HG03457 (cell line): ENCODE results near the gene PPAT.
A peak's percentile ranks its signal among the peaks of the same experiment; 100 is the strongest.

ENCODE experiments used
- ATAC-seq: cut with Tn5 transposase; IDR thresholded peaks from one replicate; pipeline ENCODE4 v1.9.1; 2021; ENCODE audit warnings: moderate number of reproducible peaks; ENCODE audit not compliant: unreplicated experiment

PPAT gene

GRCh38 chr4:56434599-56435139, 746 bp downstream of the PPAT start:
- ATAC-seq: peak; percentile 12

- ATAC-seq: no peak
Observed at GRCh38 chr4:56433280-56433679, 2.1 kb downstream of the PPAT start.

- no peak for ATAC-seq
Observed at GRCh38 chr4:56430203-56430602, 5.2 kb downstream of the PPAT start.

- ATAC-seq: no peak
Observed at GRCh38 chr4:56427179-56427578, 8.2 kb downstream of the PPAT start.

GRCh38 chr4:56426273-56426672, 9.1 kb downstream of the PPAT start:
- ATAC-seq: no peak

- no peak for ATAC-seq
Observed at GRCh38 chr4:56425518-56425917, 9.9 kb downstream of the PPAT start.

- no peak for ATAC-seq
Observed at GRCh38 chr4:56424697-56425514, 10.5 kb downstream of the PPAT start.

GRCh38 chr4:56424176-56424575, 11.2 kb downstream of the PPAT start:
- ATAC-seq: no peak

- no peak for ATAC-seq
Observed at GRCh38 chr4:56417396-56417795, 18.0 kb downstream of the PPAT start.

GRCh38 chr4:56416349-56416748, 19.1 kb downstream of the PPAT start:
- ATAC-seq: no peak

GRCh38 chr4:56414135-56414670, 21.2 kb downstream of the PPAT start:
- no peak for ATAC-seq

GRCh38 chr4:56410247-56411062, 25.0 kb downstream of the PPAT start:
- no peak for ATAC-seq

- no peak for ATAC-seq
Observed at GRCh38 chr4:56409511-56410090, 25.8 kb downstream of the PPAT start.

- no peak for ATAC-seq
Observed at GRCh38 chr4:56408978-56409377, 26.4 kb downstream of the PPAT start.

GRCh38 chr4:56406151-56406550, 29.3 kb downstream of the PPAT start:
- ATAC-seq: no peak

GRCh38 chr4:56405016-56405415, 30.4 kb downstream of the PPAT start:
- no peak for ATAC-seq

GRCh38 chr4:56400560-56400959, 34.9 kb downstream of the PPAT start:
- ATAC-seq: no peak

GRCh38 chr4:56391270-56391669, 44.1 kb downstream of the PPAT start:
- no peak for ATAC-seq

GRCh38 chr4:56389558-56389957, 45.9 kb downstream of the PPAT start:
- no peak for ATAC-seq

GRCh38 chr4:56388306-56388705, 47.1 kb downstream of the PPAT start:
- ATAC-seq: no peak
